Measurements from ENCODE around the gene ATP6V1G2.
"Not testable (repeated sequence)": the region's sequence is repeated elsewhere in the genome, so short reads cannot be mapped to it uniquely, and the experiment has no call there.

Gene ATP6V1G2

GRCh38 chr6:31559606-31559957, 13.2 kb upstream of the ATP6V1G2 start:
- Histone ChIP-seq H3K36me3 (peaks cover 21% of the 10 kb centered on the region), H3K27me3 (no peaks in the 10 kb centered on the region), H3K9me3 (no peaks in the 10 kb centered on the region), H3K4me3 (ENCODE audit: low read depth, low read length) (no peak overlapping the region), H3K4me1 (peaks cover 4% of the 10 kb centered on the region)
- no peak for TF ChIP-seq CTCF (IDR thresholded peaks at IDR 0.05; ENCODE audit: low read depth, low read length)
- DNase-seq = no peak

GRCh38 chr6:31558631-31559500, 12.5 kb upstream of the ATP6V1G2 start:
- no peak for DNase-seq
- Histone ChIP-seq H3K36me3 (peaks cover 21% of the 10 kb centered on the region), H3K27me3 (no peaks in the 10 kb centered on the region), H3K4me3 (ENCODE audit: low read depth, low read length) (no peak overlapping the region), H3K9me3 (no peaks in the 10 kb centered on the region), H3K4me1 (peaks cover 4% of the 10 kb centered on the region)
- TF ChIP-seq CTCF (IDR thresholded peaks at IDR 0.05; ENCODE audit: low read depth, low read length) = no peak

- Histone ChIP-seq H3K27me3 (no peaks in the 10 kb centered on the region), H3K4me1 (peaks cover 4% of the 10 kb centered on the region)
Observed at GRCh38 chr6:31558318-31558625, 11.9 kb upstream of the ATP6V1G2 start.

GRCh38 chr6:31557443-31558317, 11.3 kb upstream of the ATP6V1G2 start:
- DNase-seq = no peak
- Histone ChIP-seq H3K27me3 (no peaks in the 10 kb centered on the region), H3K4me1 (peaks cover 4% of the 10 kb centered on the region), H3K9me3 (no peaks in the 10 kb centered on the region), H3K4me3 (ENCODE audit: low read depth, low read length) (no peak overlapping the region), H3K36me3 (peaks cover 26% of the 10 kb centered on the region)
- TF ChIP-seq CTCF (IDR thresholded peaks at IDR 0.05; ENCODE audit: low read depth, low read length) = no peak

More at GRCh38 chr6:31558318-31558625, 11.9 kb upstream of the ATP6V1G2 start:
- no peak for TF ChIP-seq CTCF (IDR thresholded peaks at IDR 0.05; ENCODE audit: low read depth, low read length)
- Histone ChIP-seq H3K4me3 (ENCODE audit: low read depth, low read length) (no peak overlapping the region), H3K9me3 (no peaks in the 10 kb centered on the region), H3K36me3 (peaks cover 26% of the 10 kb centered on the region)
- DNase-seq = no peak

- peaks cover 26% of the 10 kb centered on the region for H3K36me3 ChIP-seq
- H3K4me3 ChIP-seq (ENCODE audit: low read depth, low read length) = no peak overlapping the region
- no peak for DNase-seq
- H3K4me1 ChIP-seq = peaks cover 4% of the 10 kb centered on the region
- no peaks in the 10 kb centered on the region for H3K27me3 ChIP-seq
- no peaks in the 10 kb centered on the region for H3K9me3 ChIP-seq
- TF ChIP-seq CTCF (IDR thresholded peaks at IDR 0.05; ENCODE audit: low read depth, low read length) = no peak
Observed at GRCh38 chr6:31556307-31556706, 9.9 kb upstream of the ATP6V1G2 start.

GRCh38 chr6:31551371-31551770, 5.0 kb upstream of the ATP6V1G2 start:
- not testable (repeated sequence) for H3K4me1 ChIP-seq; H3K27me3 ChIP-seq; H3K9me3 ChIP-seq; H3K4me3 ChIP-seq (ENCODE audit: low read depth, low read length)
- peak; percentile 50 for DNase-seq
- TF ChIP-seq CTCF (IDR thresholded peaks at IDR 0.05; ENCODE audit: low read depth, low read length) = peak; percentile 53
- H3K36me3 ChIP-seq = peaks cover 18% of the 10 kb centered on the region

Measured in BE2C (cell line).